Naive B cell (primary cell): ENCODE data around the gene TLCD3B. TPM values are rescaled to one million over a fixed set of nuclear protein-coding genes. Genes with fewer than 3 reads are reported as not detected.

ENCODE experiments used
- ATAC-seq, 2 donors: fragments of 150-1000 bp; cut with Tn5 transposase; 2 replicates each; pipeline ENCODE4 v1.10.0; 2021; ENCODE audit warnings: low read depth in 2 of 2, mild to moderate bottlenecking in 2 of 2, moderate library complexity in 2 of 2
- DNase-seq: peaks from one replicate; pipeline ENCODE4 v3.0.0; 2022
- H3K27ac Mint-ChIP-seq, 6 donors: one replicate each; pipeline ENCODE4 v1.8.0; 2020 to 2022; ENCODE audit warnings: mild to moderate bottlenecking in 6 of 6, mixed read lengths in 6 of 6, moderate library complexity in 5 of 6, inconsistent platforms in 2 of 6
- H3K27me3 Mint-ChIP-seq, 3 donors: one replicate each; pipeline ENCODE4 v1.8.0; 2021 to 2022; ENCODE audit warnings: mixed read lengths in 3 of 3, mild to moderate bottlenecking in 1 of 3
- H3K36me3 Mint-ChIP-seq, 2 donors: one replicate each; pipeline ENCODE4 v1.8.0; 2020 to 2022; ENCODE audit warnings: mixed read lengths in 2 of 2, inconsistent platforms in 1 of 2, mild to moderate bottlenecking in 1 of 2
- H3K4me1 Mint-ChIP-seq, 3 donors: one replicate each; pipeline ENCODE4 v1.8.0; 2020 to 2022; ENCODE audit warnings: mixed read lengths in 3 of 3, inconsistent platforms in 1 of 3, mild to moderate bottlenecking in 1 of 3, moderate library complexity in 1 of 3
- H3K4me3 Mint-ChIP-seq, 8 donors: one replicate each; pipeline ENCODE4 v1.8.0; 2020 to 2022; ENCODE audit warnings: mild to moderate bottlenecking in 8 of 8, mixed read lengths in 8 of 8, moderate library complexity in 8 of 8, inconsistent platforms in 2 of 8
- H3K9me3 Mint-ChIP-seq, 7 donors: one replicate each; pipeline ENCODE4 v1.8.0; 2020 to 2022; ENCODE audit warnings: mixed read lengths in 7 of 7, mild to moderate bottlenecking in 5 of 7, inconsistent platforms in 2 of 7, moderate library complexity in 1 of 7
- polyA plus RNA-seq, 6 donors: library from polyadenylated mRNA; unstranded; fragments of 300-500 nt; fragmentation: Illumina TruSeq; gene quantifications; one replicate each; pipeline ENCODE4 v1.2.3, GENCODE V29; 2021; ENCODE audit warnings: low read depth in 6 of 6

TLCD3B gene
- polyA plus RNA-seq, 6 donors from 2014 or later: not detected

DNA sequence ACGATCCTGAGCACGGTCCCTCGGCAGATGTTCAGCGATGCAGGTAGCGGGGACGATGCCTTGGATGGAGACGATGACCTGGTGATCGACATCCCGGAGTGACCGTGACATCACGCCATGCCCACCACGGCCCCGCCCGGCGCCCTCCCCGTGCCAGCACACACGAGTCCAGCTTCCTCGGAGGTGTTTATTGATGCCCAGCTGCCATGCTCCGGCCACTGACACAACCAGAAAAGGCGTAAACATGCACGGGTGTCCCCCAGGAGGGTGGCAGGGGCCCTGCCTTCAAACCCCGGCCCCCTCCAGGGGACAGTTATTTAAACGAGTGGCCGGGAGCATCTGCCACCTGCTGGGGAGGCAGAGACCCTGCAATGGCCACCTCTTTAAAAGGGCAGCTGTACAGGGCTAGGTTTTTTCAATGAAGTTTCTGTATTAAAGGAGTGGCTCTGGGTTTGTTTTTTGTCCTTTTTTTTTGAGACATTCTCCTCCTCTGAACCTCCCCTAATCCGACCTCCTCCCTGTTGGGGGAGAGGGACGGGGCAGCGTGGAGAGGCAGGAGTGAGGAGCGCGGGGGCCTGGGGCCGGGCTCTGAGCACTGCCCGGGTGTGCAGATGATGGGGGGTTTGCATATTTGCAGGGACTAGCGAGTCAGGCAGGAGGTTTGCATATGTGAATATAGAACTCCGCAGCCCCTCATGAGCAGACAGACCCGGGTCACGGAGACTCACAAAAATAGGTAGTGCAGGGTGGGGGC is 25.6 kb downstream of the TLCD3B start:
- no peaks in the 10 kb centered on the region for H3K9me3 Mint-ChIP-seq
- no peak overlapping the region for H3K4me3 Mint-ChIP-seq
- DNase-seq (peak; percentile 39), ATAC-seq (peak; percentile 72 to 82)
- peaks cover 0 to 17% of the 10 kb centered on the region in 2 donors for H3K36me3 Mint-ChIP-seq
- peaks cover 0 to 20% (median 18%) of the 10 kb centered on the region in 3 donors for H3K27me3 Mint-ChIP-seq
- peaks cover 10 to 26% (median 21%) of the 10 kb centered on the region in 3 donors for H3K4me1 Mint-ChIP-seq
- H3K27ac Mint-ChIP-seq: peak overlapping the region in 1 of 6 donors; percentile 32

DNA sequence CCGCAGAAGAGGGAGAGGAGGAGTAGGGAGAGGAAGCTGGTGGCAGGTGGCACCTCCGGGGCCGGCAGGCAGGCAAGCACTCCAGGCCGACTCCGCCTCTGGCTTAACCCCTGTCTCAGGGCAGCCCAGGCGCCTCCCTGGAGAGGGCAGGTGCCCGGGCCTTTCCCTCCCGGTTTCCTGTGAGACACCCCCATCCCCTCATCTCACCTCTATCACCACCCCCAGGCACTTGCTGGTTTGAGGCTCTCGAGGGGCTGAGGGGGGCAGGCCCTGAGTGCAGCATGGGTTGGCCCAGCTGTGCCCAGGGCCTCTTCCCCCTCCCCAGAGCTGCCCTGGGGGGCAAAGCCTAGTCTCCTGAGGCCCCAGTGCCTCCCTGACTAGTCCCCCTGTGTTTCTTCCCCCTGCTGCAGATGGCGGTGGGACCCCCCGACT is 26.2 kb downstream of the TLCD3B start:
- peak; percentile 33 to 44 for ATAC-seq
- Mint-ChIP-seq H3K4me3 (no peak overlapping the region), H3K36me3 (peaks cover 0 to 18% of the 10 kb centered on the region in 2 donors), H3K27ac (peak overlapping the region in 1 of 6 donors; percentile 56), H3K27me3 (peaks cover 0 to 13% (median 11%) of the 10 kb centered on the region in 3 donors), H3K9me3 (no peaks in the 10 kb centered on the region), H3K4me1 (peaks cover 11 to 20% (median 17%) of the 10 kb centered on the region in 3 donors)
- no peak for DNase-seq

DNA sequence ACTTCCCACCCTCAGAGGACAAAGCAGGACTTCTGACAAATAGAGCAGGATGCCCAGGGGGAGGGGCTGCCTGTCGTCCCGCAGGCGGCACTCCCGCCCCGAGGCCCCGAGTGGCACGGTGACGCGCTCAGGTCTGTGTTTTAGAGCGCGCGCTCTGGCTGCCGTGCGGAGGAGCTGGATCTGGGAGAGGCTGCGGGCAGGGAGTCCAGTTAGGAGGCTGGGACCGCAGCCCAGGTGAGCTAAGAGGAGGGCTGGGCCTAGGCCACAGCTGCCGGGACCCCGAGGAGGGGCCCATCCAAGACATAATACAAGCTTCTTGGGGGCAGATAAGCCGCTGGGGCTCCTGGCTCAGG is 26.7 kb downstream of the TLCD3B start:
- H3K9me3 Mint-ChIP-seq: no peaks in the 10 kb centered on the region
- H3K4me3 Mint-ChIP-seq: no peak overlapping the region
- no peak for ATAC-seq
- H3K4me1 Mint-ChIP-seq: peaks cover 11 to 25% (median 21%) of the 10 kb centered on the region in 3 donors
- DNase-seq: no peak
- H3K36me3 Mint-ChIP-seq: peaks cover 0 to 22% of the 10 kb centered on the region in 2 donors
- peak overlapping the region in 1 of 6 donors; percentile 92 for H3K27ac Mint-ChIP-seq
- H3K27me3 Mint-ChIP-seq: peaks cover 0 to 12% (median 6%) of the 10 kb centered on the region in 3 donors

DNA sequence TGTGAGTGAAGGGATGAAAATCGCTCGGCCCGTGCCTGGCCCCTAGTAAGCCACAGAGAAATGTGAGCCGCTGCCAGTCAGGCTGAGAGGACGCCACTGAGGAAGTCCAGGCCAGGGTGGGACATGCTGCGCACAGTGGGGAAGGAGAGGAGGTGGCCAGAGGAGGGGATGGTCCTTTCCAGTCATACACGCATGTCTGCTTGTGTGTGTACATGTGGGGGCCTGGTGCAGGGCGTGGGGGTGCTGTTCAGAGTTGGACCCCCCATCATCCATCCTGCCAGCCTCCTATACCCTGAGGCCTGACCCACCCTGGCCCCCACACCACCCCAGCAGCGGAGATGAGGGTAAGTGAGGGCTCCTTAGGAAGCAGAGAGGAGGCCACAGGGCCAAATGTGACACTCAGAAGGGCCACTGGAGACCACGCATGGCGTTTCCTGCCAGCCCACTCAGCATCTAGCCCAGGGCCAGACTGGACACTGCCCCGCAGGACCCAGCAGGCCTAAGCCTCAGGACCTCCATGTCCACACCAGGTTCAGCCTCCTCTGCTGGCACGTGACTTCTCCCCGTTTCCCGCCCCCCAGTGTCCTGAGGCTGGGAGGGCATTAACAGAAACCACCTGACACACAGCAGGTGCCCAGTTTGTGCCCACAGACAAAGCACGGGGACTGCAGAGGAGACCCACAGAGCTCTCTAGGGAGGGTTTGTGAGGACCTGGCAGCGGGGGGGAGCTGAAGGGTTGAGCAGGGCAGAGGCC is 27.2 kb downstream of the TLCD3B start:
- Mint-ChIP-seq H3K36me3 (peaks cover 0 to 25% of the 10 kb centered on the region in 2 donors), H3K4me3 (no peak overlapping the region), H3K4me1 (peaks cover 15 to 30% (median 21%) of the 10 kb centered on the region in 3 donors), H3K9me3 (no peaks in the 10 kb centered on the region), H3K27me3 (peaks cover 0 to 6% (median under 1%) of the 10 kb centered on the region in 3 donors), H3K27ac (peak overlapping the region in 1 of 6 donors; percentile 92)
- DNase-seq (no peak), ATAC-seq (no peak)

DNA sequence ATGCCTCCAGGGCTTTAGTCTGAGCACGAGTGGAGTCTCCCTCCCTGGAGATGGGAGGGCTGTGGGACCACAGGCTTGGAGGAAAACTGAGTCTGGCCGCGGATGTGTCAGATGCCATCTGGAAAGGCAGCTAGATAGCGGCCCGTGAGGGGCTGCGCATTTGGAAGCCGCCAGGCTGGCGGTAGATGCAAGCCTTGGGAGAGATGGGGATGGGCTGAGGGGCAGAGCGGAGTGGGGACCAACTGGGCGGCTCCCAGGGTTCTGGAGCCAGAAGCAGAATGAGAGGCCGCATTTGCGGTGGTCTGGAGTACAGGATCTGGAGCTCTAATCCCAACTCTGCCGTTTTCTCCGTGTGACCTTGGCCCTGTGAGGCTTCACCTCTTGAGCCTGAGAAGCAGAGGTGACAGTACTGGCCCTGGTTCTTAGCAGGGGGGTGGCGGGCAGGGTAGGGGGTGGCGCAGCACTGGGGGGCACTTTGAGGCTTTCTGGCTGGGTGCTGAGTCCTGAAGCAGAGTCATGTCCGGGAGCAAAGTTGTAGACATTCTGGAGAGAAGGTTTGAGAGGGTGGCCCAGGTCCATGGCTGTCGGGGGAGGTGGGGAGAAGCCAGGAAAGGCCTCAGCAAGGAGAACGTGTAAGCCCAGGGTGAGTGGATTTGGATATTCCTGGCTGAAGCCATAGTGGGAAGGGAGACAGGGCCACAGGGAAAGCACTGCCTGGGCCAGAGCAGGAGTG is 28.3 kb downstream of the TLCD3B start:
- Mint-ChIP-seq H3K9me3 (no peaks in the 10 kb centered on the region), H3K36me3 (peaks cover 0 to 25% of the 10 kb centered on the region in 2 donors), H3K4me3 (peak overlapping the region in 1 of 8 donors; percentile 22), H3K27ac (no peak overlapping the region), H3K27me3 (no peaks in the 10 kb centered on the region), H3K4me1 (peaks cover 19 to 37% (median 21%) of the 10 kb centered on the region in 3 donors)
- DNase-seq (no peak), ATAC-seq (no peak)

DNA sequence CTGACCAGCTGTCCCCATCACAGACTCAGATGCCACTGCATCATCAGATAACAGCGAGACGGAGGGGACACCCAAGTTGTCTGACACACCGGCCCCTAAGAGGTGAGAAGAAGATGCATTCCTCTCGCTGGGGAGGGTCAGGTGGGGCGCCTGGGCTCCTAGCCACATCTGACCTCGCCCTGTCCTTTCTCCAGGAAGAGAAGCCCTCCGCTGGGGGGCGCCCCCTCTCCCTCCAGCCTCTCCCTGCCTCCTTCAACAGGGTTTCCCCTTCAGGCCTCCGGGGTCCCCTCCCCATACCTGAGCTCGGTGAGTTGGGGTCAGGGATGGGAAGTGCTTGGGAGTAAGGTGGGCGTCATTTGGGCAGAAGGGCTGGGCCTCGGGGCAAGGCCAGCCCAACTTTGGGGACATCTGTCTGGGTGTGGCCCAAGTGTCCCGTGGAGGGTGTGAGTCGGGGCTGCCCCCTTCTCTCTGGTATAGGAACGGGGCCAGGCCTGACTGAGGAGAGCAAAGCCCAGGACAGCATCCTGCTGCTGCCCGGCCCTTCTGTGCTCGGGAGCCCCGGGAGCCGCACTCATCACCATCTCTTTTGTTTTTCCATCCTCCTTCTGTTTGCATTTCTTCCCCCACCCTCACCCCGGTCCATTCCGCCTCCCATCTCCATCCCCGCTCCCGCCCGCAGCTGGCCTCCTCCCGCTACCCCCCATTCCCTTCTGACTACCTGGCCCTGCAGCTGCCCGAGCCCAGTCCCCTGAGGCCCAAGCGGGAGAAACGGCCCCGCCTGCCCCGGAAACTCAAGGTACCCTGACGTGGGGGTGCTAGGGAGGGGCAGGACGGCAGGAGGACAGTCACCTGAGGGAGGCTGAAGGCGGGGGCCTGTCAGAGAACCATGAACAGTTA is 30.1 kb downstream of the TLCD3B start:
- H3K9me3 Mint-ChIP-seq: no peaks in the 10 kb centered on the region
- no peak overlapping the region for H3K27ac Mint-ChIP-seq
- peaks cover 0 to 25% of the 10 kb centered on the region in 2 donors for H3K36me3 Mint-ChIP-seq
- DNase-seq: no peak
- no peak for ATAC-seq
- no peaks in the 10 kb centered on the region for H3K27me3 Mint-ChIP-seq
- H3K4me3 Mint-ChIP-seq: no peak overlapping the region
- peaks cover 32 to 49% (median 35%) of the 10 kb centered on the region in 3 donors for H3K4me1 Mint-ChIP-seq

DNA sequence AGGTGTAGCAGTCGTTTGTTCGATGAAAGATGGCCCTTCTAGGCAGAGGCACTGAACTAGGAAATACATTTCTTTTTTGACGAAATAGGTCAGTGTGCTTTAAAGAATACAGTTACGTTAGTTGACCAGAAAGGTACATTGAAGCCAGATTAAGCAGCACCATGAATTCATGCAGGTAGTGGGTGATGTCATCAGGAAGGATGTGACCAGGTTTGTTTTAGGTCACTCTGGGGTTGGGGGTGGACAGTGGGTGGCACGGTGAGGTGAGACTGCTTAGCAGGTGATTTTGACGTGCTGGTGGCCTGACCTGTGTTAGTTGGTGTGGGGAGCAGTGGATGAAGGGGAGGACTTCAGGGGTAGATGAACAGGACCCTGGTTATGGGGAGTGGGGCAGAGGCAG is 31.5 kb downstream of the TLCD3B start:
- ATAC-seq (no peak), DNase-seq (no peak)
- peak overlapping the region in 2 of 8 donors; percentile 48 to 62 for H3K4me3 Mint-ChIP-seq
- no peaks in the 10 kb centered on the region for H3K9me3 Mint-ChIP-seq
- peaks cover 0 to 25% of the 10 kb centered on the region in 2 donors for H3K36me3 Mint-ChIP-seq
- no peaks in the 10 kb centered on the region for H3K27me3 Mint-ChIP-seq
- H3K27ac Mint-ChIP-seq: peak overlapping the region in 1 of 6 donors; percentile 34
- peaks cover 41 to 45% (median 45%) of the 10 kb centered on the region in 3 donors for H3K4me1 Mint-ChIP-seq

DNA sequence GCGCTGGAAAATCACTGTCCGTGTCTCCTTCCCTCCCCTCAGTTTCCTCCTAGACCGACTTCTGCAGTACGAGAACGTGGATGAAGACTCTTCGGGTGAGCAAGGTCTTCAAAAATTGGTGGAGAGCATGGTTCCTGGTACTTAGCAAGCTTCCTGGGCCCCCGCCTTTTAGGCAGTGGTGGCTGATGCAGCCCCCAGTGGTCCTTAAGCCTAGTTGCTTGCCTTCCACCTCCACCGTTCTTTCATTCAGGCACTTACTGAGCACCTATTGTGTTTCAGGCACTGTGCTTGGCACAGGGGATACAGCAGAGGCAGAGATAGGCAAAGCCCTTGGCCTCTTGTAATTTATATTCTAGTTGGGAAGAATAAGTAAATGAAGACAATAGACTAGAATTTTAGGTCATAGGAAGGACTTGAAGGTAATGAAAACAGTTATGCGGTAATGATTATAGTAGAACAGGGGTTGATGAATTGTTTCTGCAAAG is 34.3 kb downstream of the TLCD3B start:
- Mint-ChIP-seq H3K9me3 (no peaks in the 10 kb centered on the region), H3K36me3 (peaks cover 0 to 9% of the 10 kb centered on the region in 2 donors)

DNA sequence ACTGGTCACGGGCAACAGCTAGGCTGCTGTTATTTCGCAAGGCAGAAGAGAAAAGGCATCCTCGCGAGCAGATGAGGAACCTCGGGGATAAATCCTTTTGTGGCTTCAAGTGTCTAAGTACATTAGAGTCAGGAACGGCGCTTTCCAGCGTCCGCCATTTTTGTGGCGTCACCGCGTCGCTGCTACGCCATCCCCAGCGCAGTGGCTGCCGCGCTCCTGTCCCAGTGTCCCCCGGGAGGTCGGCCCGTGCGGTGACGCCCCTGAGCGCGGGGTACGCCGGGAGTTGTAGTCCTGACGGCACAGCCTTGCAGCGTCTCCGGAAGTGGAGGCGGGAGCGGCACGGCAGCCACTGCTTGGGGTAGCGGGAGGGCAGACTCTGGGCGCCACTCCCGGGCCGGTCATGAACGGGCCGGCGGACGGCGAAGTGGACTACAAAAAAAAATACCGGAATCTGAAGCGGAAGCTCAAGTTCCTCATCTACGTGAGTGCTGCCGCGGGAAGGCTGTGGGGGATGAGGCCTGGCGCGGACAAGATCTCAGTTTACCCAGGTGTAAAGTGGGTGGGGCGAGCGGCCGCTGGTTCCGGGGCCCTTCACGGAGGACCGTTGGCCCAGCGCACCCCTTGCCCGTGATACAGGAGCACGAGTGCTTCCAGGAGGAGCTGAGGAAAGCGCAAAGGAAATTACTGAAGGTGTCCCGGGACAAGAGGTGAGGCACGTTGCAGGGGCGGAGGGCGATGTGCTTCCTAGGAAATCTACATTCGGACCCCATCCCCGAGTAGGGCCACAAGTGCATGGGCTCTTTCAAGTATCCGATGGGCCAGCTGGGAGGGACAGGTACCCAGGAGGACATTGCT is 34.9 kb downstream of the TLCD3B start, which contains the start of gene INO80E:
TSS of gene INO80E (plus strand) at position 331 of the 855 bp plus-strand sequence. CDS start at position 401, 70 bp downstream.
- peaks cover 34 to 47% (median 45%) of the 10 kb centered on the region in 3 donors for H3K4me1 Mint-ChIP-seq

More for the DNA sequence above, 34.3 kb downstream of the TLCD3B start:
- Mint-ChIP-seq H3K4me3 (peak overlapping the region; percentile 95 to 99 (median 98)), H3K27me3 (no peaks in the 10 kb centered on the region), H3K4me1 (peaks cover 34 to 49% (median 45%) of the 10 kb centered on the region in 3 donors), H3K27ac (peak overlapping the region in 5 of 6 donors; percentile 80 to 99 (median 95))
- DNase-seq: no peak
- ATAC-seq: no peak

DNA sequence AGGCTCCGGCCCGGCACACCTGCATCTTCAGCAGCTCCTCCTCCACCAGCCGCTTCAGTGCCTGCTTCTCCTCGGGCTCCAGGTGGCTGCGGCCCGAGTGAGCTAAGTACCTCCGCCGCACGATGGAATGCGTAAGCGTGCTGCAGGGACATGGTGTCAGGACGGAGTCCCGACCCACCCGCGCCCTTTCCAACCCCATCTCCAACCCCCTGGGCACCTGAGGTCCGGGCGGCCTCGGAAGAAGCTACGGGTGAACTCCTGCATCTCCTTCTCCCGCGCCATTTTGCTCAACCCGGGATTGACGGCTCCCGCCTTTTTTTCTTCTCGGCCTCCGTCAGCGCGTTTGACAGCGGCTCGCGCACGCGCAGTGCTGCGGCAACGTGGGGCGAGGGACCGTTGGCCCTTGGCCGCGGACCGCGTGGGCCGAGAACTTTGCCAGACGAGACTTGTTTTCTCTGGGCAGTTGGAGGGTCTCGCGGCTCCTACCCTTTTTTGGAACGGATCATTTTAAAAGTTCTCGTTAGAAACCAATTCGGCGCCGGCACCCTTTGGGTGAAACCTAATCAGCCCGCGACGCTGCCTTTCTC is 35.7 kb downstream of the TLCD3B start, which contains the start of gene HIRIP3:
TSS of gene HIRIP3 (minus strand) at position 294 of the 587 bp plus-strand sequence. CDS start at position 282, 12 bp downstream.
- H3K27me3 Mint-ChIP-seq: no peaks in the 10 kb centered on the region
- peaks cover 0 to 8% of the 10 kb centered on the region in 2 donors for H3K36me3 Mint-ChIP-seq
- H3K9me3 Mint-ChIP-seq: no peaks in the 10 kb centered on the region
- peak; percentile 57 to 61 for ATAC-seq
- peak; percentile 84 for DNase-seq
- H3K4me3 Mint-ChIP-seq: peak within 1 kb of the TSS; percentile 95 to 99 (median 98)
- H3K4me1 Mint-ChIP-seq: peaks cover 34 to 45% (median 45%) of the 10 kb centered on the region in 3 donors
- peak within 1 kb of the TSS; percentile 95 to 99 (median 98) for H3K27ac Mint-ChIP-seq

More for the DNA sequence above, 34.9 kb downstream of the TLCD3B start, which contains the start of gene INO80E:
- Mint-ChIP-seq H3K27ac (peak within 1 kb of the TSS; percentile 95 to 99 (median 98)), H3K9me3 (no peaks in the 10 kb centered on the region), H3K36me3 (peaks cover 0 to 8% of the 10 kb centered on the region in 2 donors), H3K4me3 (peak within 1 kb of the TSS; percentile 95 to 99 (median 98)), H3K27me3 (no peaks in the 10 kb centered on the region)
- ATAC-seq (peak; percentile 94 to 95), DNase-seq (peak; percentile 99)
